Ectodermal cell (in vitro differentiated cells): ENCODE data around the gene SLC12A3.
"Not testable (repeated sequence)": the region's sequence is repeated elsewhere in the genome, so short reads cannot be mapped to it uniquely, and the experiment has no call there.

ENCODE experiments used
- H3K27ac ChIP-seq: 2 replicates; pipeline ENCODE4 v1.7.0; 2013; ENCODE audit warnings: mild to moderate bottlenecking, low read depth, low read length; ENCODE audit not compliant: insufficient read depth, poor library complexity, severe bottlenecking
- H3K27me3 ChIP-seq: 2 replicates; pipeline ENCODE4 v1.7.0; 2013; ENCODE audit warnings: mild to moderate bottlenecking, low read length; ENCODE audit not compliant: insufficient read depth, control insufficient read depth, poor library complexity, severe bottlenecking
- H3K36me3 ChIP-seq: one replicate; pipeline ENCODE4 v1.7.0; 2013; ENCODE audit warnings: low read length; ENCODE audit not compliant: control insufficient read depth, insufficient read depth
- H3K4me1 ChIP-seq: one replicate; pipeline ENCODE4 v1.7.0; 2013; ENCODE audit warnings: low read length; ENCODE audit not compliant: control insufficient read depth, insufficient read depth
- H3K4me3 ChIP-seq: 2 replicates; pipeline ENCODE4 v1.7.0; 2013; ENCODE audit warnings: low read depth, low read length, control low read depth; ENCODE audit not compliant: insufficient read depth
- H3K9me3 ChIP-seq: 2 replicates; pipeline ENCODE4 v1.7.0; 2013; ENCODE audit warnings: mild to moderate bottlenecking, low read length, moderate library complexity; ENCODE audit not compliant: control insufficient read depth
- whole genome bisulfite sequencing, 2 experiments: methylation state at CpG; one replicate each; pipeline ENCODE4 v1.1.7; 2013; ENCODE audit warnings: missing lambda C conversion rate in 2 of 2; 5-methylcytosine and 5-hydroxymethylcytosine counted together

The SLC12A3 gene

DNA sequence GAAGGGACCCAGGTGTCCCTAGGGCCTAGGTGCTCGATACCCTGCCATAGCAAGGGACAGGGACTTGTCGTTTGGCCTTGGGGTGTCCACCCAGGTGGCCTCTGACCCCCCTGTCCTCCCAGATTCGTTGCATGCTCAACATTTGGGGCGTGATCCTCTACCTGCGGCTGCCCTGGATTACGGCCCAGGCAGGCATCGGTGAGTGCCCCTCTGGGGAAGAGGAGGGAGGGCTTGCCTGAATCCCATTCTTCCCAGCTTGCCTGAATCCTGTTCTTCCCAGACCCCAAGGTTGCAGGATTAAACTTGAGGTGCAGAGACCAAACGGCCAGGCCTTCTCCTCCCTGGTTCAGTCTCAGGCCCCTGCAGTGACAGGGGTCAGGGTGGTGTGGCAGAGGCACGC is 3.2 kb downstream of the SLC12A3 start:
- Histone ChIP-seq H3K36me3 (no peaks in the 10 kb centered on the region), H3K27me3 (no peaks in the 10 kb centered on the region), H3K27ac (no peak overlapping the region), H3K4me3 (no peak overlapping the region), H3K4me1 (no peaks in the 10 kb centered on the region), H3K9me3 (no peaks in the 10 kb centered on the region)
- 91 to 93% methylated on average over 9 of the region's 9 CpGs for WGBS, 2 experiments

DNA sequence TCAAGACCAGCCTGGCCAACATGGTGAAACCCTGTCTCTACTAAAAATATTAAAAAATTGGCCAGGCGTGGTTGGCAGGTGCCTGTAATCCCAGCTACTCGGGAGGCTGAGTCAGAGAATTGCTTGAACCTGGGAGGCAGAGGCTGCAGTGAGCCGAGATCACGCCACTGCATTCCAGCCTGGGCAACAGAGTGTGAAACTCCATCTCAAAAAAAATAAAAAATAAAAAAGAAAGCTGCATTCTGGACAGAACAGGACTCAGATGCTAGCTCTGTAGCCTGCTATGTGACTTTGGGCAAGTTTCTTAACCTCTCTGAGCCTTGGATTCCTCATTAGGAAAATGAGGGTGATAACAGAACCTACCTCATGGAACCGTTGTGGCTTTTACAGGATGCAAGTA is 3.8 kb downstream of the SLC12A3 start:
- not testable (repeated sequence) for H3K27me3 ChIP-seq, H3K36me3 ChIP-seq, H3K27ac ChIP-seq, H3K4me1 ChIP-seq, H3K4me3 ChIP-seq, H3K9me3 ChIP-seq
- 89 to 96% methylated on average over 5 of the region's 5 CpGs for WGBS, 2 experiments

DNA sequence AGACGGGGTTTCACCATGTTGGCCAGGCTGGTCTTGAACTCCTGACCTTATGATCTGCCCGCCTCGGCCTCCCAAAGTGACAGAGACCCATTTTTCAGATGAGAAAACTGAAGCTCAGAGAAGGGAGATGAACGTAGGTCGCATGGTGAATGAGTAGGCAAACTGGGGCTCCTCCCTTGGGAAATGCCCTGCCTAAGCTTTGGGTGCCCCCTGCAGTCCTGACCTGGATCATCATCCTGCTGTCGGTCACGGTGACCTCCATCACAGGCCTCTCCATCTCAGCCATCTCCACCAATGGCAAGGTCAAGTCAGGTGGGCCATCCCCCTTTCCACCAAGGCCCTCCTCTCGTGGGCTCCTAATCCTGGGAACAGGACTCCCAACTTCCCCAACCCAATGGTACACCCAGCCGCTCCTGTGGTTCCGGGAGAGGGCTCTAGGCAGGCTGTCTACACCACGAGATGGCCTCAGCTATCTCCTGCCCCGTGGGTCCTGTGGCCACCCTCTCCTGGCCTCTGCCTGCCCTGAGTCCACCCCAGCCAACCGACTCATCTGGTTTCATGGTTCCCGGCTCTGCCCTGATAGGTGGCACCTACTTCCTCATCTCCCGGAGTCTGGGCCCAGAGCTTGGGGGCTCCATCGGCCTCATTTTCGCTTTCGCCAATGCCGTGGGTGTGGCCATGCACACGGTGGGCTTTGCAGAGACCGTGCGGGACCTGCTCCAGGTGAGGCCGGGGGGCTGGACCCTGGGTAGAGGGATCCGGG is 4.7 kb downstream of the SLC12A3 start:
- Histone ChIP-seq H3K4me3 (no peak overlapping the region), H3K9me3 (no peaks in the 10 kb centered on the region), H3K27ac (no peak overlapping the region), H3K27me3 (no peaks in the 10 kb centered on the region), H3K36me3 (no peaks in the 10 kb centered on the region), H3K4me1 (no peaks in the 10 kb centered on the region)
- WGBS, 2 experiments: 89 to 91% methylated on average over 24 of the region's 24 CpGs

DNA sequence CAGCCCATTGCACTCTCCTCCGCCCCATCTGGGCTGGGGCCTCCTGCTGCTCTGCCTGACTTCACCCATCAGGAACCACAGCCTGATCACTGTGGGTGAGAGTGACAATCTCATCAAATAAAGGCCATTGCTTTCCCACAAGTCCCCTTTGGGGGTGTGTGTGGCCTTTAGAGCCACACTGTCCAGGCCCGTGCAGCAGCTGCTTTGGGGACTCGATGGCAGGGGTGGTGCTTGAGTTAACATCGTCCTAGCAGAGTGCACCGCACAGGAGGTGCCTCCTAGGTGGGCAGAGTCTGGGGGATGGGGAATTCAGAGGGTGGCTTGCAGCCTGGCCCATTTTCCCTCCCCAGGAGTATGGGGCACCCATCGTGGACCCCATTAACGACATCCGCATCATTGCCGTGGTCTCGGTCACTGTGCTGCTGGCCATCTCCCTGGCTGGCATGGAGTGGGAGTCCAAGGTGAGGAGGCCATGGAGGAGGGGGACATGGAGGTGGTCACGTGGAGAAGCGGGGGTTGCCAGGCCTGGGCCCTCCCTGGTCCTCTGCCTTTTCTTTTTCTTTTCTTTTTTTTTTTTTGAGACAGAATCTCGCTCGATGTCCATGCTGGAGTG is 5.4 kb downstream of the SLC12A3 start:
- no peaks in the 10 kb centered on the region for H3K36me3 ChIP-seq
- H3K4me1 ChIP-seq: no peaks in the 10 kb centered on the region
- 94% methylated on average over 14 of the region's 14 CpGs for WGBS, 2 experiments
- no peaks in the 10 kb centered on the region for H3K27me3 ChIP-seq
- H3K27ac ChIP-seq: no peak overlapping the region
- no peak overlapping the region for H3K4me3 ChIP-seq
- H3K9me3 ChIP-seq: no peaks in the 10 kb centered on the region

DNA sequence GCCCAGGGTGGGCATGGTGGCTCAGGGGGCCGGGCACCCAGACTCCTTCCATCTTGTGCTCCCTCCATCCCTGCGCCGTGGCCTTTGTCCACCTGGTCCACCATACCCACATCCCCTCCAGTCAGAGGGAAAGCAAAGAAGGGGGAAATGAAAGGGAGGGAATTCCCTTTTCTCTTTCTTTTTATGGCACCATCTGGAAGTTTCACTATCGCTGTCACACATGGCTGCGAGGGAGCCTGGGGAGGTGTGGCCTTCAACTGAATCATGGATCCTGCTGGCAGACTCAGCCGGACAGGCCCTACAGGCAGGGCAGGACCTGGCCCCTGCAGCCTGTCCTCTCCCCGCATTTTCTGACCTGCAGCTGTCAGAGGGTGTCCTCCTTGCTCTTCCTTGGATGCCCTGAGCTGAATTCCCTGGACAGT is 6.2 kb downstream of the SLC12A3 start:
- H3K9me3 ChIP-seq: no peaks in the 10 kb centered on the region
- H3K4me3 ChIP-seq: no peak overlapping the region
- H3K27me3 ChIP-seq: no peaks in the 10 kb centered on the region
- H3K27ac ChIP-seq: no peak overlapping the region
- no peaks in the 10 kb centered on the region for H3K4me1 ChIP-seq
- H3K36me3 ChIP-seq: no peaks in the 10 kb centered on the region
- WGBS, 2 experiments: 89% methylated on average over 7 of the region's 7 CpGs

DNA sequence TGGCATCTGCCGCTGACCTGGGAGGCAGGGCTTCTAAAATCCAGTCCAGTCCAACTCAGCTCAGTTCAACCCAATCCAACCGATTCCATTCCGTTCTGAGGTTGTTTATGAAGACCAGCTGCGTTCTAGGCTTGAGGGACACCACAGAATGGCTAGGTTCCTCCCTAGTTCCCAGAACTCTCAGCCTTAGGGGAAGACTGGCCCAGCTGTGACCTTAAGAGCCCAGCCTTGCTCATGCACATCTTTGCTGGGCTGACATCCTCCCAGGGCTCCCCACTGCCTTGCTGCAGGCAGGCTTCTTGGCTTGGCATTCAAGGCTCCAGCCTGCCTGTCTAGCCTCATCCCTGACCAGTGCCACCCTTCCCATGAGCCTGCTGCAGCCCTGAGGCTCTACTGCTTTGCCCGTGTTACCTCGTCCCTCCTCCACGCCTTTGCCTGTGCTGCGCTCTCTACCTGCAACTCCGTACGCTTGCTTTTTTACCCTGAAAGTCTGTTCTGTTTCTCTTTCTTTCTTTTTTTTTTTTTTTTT is 7.9 kb downstream of the SLC12A3 start:
- Histone ChIP-seq H3K4me3 (no peak overlapping the region), H3K36me3 (no peaks in the 10 kb centered on the region), H3K27me3 (no peaks in the 10 kb centered on the region), H3K27ac (no peak overlapping the region), H3K4me1 (no peaks in the 10 kb centered on the region), H3K9me3 (no peaks in the 10 kb centered on the region)
- WGBS, 2 experiments: 94% methylated on average over 10 of the region's 10 CpGs

DNA sequence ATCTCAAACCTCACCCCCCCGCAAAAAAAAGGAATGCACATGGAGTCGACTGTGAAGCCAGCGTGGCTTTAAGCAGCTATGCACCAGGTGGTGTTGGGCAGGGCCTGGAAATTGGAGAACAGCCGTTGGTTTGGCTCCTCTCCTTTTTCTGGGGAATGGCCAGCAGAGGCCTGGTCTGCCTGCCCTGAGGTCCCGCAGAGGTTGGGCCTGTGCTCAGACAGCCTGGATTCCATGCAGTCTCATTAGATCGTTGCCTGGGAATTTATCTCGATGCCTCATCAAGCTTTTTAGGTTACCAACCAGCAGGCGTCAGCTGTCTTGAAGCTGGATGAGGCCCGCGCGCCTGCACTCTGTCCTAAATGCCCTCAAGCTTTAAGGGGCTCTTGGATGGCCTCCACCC is 9.8 kb downstream of the SLC12A3 start:
- Histone ChIP-seq H3K36me3 (no peaks in the 10 kb centered on the region), H3K27ac (no peak overlapping the region), H3K9me3 (no peaks in the 10 kb centered on the region), H3K4me3 (no peak overlapping the region), H3K27me3 (no peaks in the 10 kb centered on the region), H3K4me1 (no peaks in the 10 kb centered on the region)
- WGBS, 2 experiments: 90 to 91% methylated on average over 11 of the region's 11 CpGs

DNA sequence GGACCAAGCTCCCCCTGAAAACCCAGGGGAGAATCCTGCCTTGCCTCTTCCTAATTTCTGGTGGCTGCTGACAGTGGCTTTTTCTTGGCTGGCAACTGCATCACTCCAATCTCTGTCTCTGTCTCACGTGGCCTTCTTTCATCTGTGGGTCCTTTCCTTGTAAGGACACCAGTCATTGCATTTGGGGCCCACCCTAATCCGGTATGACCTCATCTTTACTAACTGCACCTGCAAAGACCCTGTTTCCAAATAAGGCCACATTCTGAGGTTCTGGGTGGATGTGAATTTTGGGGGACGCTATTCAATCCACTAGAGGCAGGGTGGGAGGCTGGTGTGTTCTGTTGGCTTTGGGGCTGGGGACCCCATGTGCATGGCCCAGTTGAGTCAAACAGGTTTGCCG is 11.0 kb downstream of the SLC12A3 start:
- H3K4me3 ChIP-seq: no peak overlapping the region
- H3K36me3 ChIP-seq: no peaks in the 10 kb centered on the region
- H3K27ac ChIP-seq: no peak overlapping the region
- WGBS, 2 experiments: 88 to 89% methylated on average over 4 of the region's 4 CpGs
- no peaks in the 10 kb centered on the region for H3K9me3 ChIP-seq
- no peaks in the 10 kb centered on the region for H3K27me3 ChIP-seq
- no peaks in the 10 kb centered on the region for H3K4me1 ChIP-seq

DNA sequence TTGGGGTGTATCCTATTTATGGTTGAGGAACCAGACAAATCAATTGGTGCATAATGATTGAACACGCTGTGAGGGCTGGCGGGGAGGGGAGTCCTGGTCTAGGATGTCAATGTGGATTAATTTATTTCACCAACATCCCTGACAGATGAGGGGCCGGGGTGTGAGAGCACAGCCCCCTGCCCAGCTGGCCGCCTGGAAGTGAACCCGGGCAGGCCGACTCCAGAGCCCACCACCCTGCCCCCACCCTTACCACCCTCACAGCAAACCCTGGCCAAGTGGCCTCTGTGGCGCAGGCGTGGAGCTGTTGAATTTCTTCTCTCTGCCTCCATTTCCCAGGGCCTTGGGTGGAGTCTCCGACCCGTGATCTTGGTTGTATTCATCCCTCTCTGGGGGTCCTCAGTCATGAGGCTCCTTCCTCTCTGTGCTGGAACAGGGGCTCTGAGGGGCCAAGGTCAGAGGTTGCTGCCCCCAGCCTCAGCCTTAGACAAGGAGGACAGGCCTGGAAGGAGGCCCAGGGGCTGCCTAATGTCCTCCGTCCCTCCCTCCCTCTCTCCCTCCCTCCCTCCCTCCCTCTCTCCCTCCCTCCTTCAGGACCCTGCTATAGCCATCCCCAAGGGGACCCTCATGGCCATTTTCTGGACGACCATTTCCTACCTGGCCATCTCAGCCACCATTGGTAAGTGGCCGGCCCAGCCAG is 12.6 kb downstream of the SLC12A3 start:
- Histone ChIP-seq H3K36me3 (no peaks in the 10 kb centered on the region), H3K4me1 (no peaks in the 10 kb centered on the region), H3K27me3 (no peaks in the 10 kb centered on the region), H3K4me3 (no peak overlapping the region), H3K9me3 (no peaks in the 10 kb centered on the region), H3K27ac (no peak overlapping the region)
- 93 to 94% methylated on average over 12 of the region's 13 CpGs for WGBS, 2 experiments

DNA sequence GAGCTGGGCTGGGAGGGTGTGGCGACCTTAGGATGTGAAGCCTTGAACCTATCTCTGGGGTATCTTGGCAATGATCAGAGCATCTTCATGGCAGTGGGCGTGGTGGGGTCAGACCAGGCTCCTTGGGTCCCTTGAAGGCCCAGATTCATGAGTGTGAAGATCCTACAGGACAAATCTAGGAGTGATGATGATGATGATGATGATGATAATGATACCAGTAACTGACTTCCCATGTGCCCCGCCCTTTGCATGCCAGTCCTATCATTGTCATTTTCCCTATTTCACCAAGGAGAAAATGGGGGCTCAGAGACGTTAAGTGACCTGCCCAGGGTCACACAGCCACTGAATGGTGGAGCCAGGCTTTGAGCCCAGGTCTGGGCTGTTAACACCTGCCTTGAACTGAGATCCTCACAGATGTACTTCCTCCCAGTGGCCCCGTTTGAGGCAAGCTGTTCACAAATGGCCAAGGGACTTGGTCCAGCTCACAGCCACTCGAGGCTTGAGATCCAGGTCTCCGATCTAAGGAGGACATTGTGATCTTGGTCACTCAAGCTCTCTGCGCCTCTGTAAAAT is 13.4 kb downstream of the SLC12A3 start:
- no peaks in the 10 kb centered on the region for H3K27me3 ChIP-seq
- WGBS, 2 experiments: 92 to 95% methylated on average over 8 of the region's 8 CpGs
- no peaks in the 10 kb centered on the region for H3K9me3 ChIP-seq
- H3K36me3 ChIP-seq: no peaks in the 10 kb centered on the region
- no peak overlapping the region for H3K27ac ChIP-seq
- no peak overlapping the region for H3K4me3 ChIP-seq
- H3K4me1 ChIP-seq: no peaks in the 10 kb centered on the region
